HepG2 (cell line): ENCODE measurements around the gene CAPZA1. TPM values are rescaled to one million over a fixed set of nuclear protein-coding genes. Genes with fewer than 3 reads are reported as not detected.

Source experiments
- ATAC-seq: fragments of 200-7000 bp; cut with Tn5 transposase; 3 replicates; pipeline ENCODE4 v1.9.1; 2020; ENCODE audit warnings: mild to moderate bottlenecking, moderate library complexity
- BruUV-seq: library from RNA; stranded (reverse); fragments of 400-500 nt; replicated peaks from 2 replicates; lab custom pipeline; 2021; lab: Mats Ljungman, UMichigan
- CTCF ChIA-PET: fragments of 300-600 bp; formaldehyde crosslinking; extraction: SDS; loops from one replicate; lab custom pipeline; 2021; ENCODE audit warnings: low total read pairs, inconsistent platforms, low intra/inter-chr PET ratio; lab: Yijun Ruan, JAX
- POLR2A ChIA-PET: fragments of 350-600 bp; sonication (Branson Sonifier 250); formaldehyde crosslinking; loops from one replicate; lab custom pipeline; 2020; ENCODE audit warnings: antibody characterized with exemption, inconsistent platforms; lab: Yijun Ruan, JAX
- DNase-seq: peaks from one replicate; pipeline ENCODE4 v3.0.0-alpha.2; 2015; ENCODE audit warnings: low spot score
- FAIRE-seq: peaks from 3 replicates; lab custom pipeline; 2011; peaks lifted over from hg19 to GRCh38; lab: Jason Lieb, UNC
- H2AFZ ChIP-seq: one replicate; pipeline ENCODE4 v1.6.1; 2011; ENCODE audit warnings: low read length, inconsistent platforms
- H3K27ac ChIP-seq: fragments of 300-600 bp; 3 replicates; pipeline ENCODE4 v1.8.0; 2011; ENCODE audit warnings: mixed run types, mild to moderate bottlenecking, mixed read lengths, low read length, inconsistent platforms; ENCODE audit not compliant: insufficient read depth; ENCODE audit errors: extremely low read length
- H3K27me3 ChIP-seq, 2 experiments: fragments of 200-600 bp in 1 of 2; 2 replicates in 1 of 2; 3 replicates in 1 of 2; pipeline versions ENCODE4 v1.6.0 to v1.8.0; 2011; ENCODE audit warnings: low read length in 2 of 2, mild to moderate bottlenecking in 2 of 2, moderate library complexity in 2 of 2, inconsistent platforms in 1 of 2; ENCODE audit not compliant: insufficient read depth in 2 of 2, control insufficient read depth in 1 of 2
- H3K36me3 ChIP-seq, 2 experiments: fragments of 200-600 bp in 1 of 2; replicated peaks in 1 of 2; 2 replicates in 1 of 2; 3 replicates in 1 of 2; pipeline versions ENCODE4 v1.5.1 to v1.8.0; 2011; ENCODE audit warnings: low read length in 2 of 2, inconsistent platforms in 1 of 2; ENCODE audit not compliant: insufficient read depth in 2 of 2, control insufficient read depth in 1 of 2
- H3K4me1 ChIP-seq: 2 replicates; pipeline ENCODE4 v1.5.1; 2012; ENCODE audit warnings: low read length, inconsistent platforms; ENCODE audit not compliant: insufficient read depth
- H3K4me2 ChIP-seq: 2 replicates; pipeline ENCODE4 v1.6.0; 2011; ENCODE audit warnings: low read depth, low read length, inconsistent platforms
- H3K4me3 ChIP-seq, 3 experiments: fragments of 200-600 bp in 1 of 3; sonication (generic), shearing (Covaris generic) in 1 of 3; replicated peaks in 1 of 3; 2 replicates each; pipeline ENCODE4 v1.5.1; 2011 to 2016; ENCODE audit warnings: low read length in 3 of 3, inconsistent platforms in 2 of 3, low read depth in 2 of 3, mild to moderate bottlenecking in 2 of 3, control low read depth in 1 of 3, mixed read lengths in 1 of 3; ENCODE audit not compliant: insufficient read depth in 1 of 3
- H3K79me2 ChIP-seq: one replicate; pipeline ENCODE4 v1.6.1; 2011; ENCODE audit warnings: low read length, inconsistent platforms; ENCODE audit not compliant: insufficient read depth
- H3K9ac ChIP-seq: 2 replicates; pipeline ENCODE4 v1.6.0; 2011; ENCODE audit warnings: mild to moderate bottlenecking, low read depth, low read length, inconsistent platforms; ENCODE audit not compliant: insufficient read depth
- H3K9me3 ChIP-seq: 2 replicates; pipeline ENCODE4 v1.5.1; 2012; ENCODE audit warnings: mild to moderate bottlenecking, low read length
- H4K20me1 ChIP-seq: 2 replicates; pipeline ENCODE4 v1.6.0; 2011; ENCODE audit warnings: inconsistent platforms, mild to moderate bottlenecking, low read length, moderate library complexity; ENCODE audit not compliant: insufficient read depth
- CCAR2 ChIP-seq: fragments of 200-400 bp; formaldehyde crosslinking; optimal IDR thresholded peaks from 2 replicates; pipeline ENCODE3; 2018; ENCODE audit warnings: low read depth, mild to moderate bottlenecking, low read length, moderate library complexity
- FOXA3 ChIP-seq: IDR thresholded peaks from 2 replicates; pipeline ENCODE4 v1.6.1; 2016; ENCODE audit warnings: missing genetic modification reagents, missing compliant biosample characterization
- FOXC1 ChIP-seq: sonication (generic); formaldehyde crosslinking; IDR thresholded peaks from 2 replicates; pipeline ENCODE4 v1.8.0; 2022; ENCODE audit warnings: mild to moderate bottlenecking, missing genetic modification reagents, borderline replicate concordance
- GABPA ChIP-seq, 2 experiments: IDR thresholded peaks; 2 replicates each; pipeline ENCODE4 v1.6.1; 2011 to 2016; ENCODE audit warnings: low read depth in 2 of 2, low read length in 1 of 2, missing biosample characterization in 1 of 2, missing genetic modification characterization in 1 of 2
- LCORL ChIP-seq, 2 experiments: fragments of 450-650 bp in 1 of 2; sonication (generic) in 1 of 2; formaldehyde crosslinking in 1 of 2; IDR thresholded peaks; 2 replicates each; pipeline versions ENCODE4 v1.5.0 to v1.6.1; 2017 to 2020; ENCODE audit warnings: antibody characterized with exemption in 1 of 2, missing genetic modification reagents in 1 of 2
- MAX ChIP-seq: IDR thresholded peaks from 2 replicates; pipeline ENCODE4 v1.6.1; 2012; ENCODE audit warnings: inconsistent platforms
- SMAD3 ChIP-seq: sonication (generic); formaldehyde crosslinking; IDR thresholded peaks from 2 replicates; pipeline ENCODE4 v1.4.0; 2020; ENCODE audit warnings: missing genetic modification reagents
- ZNF10 ChIP-seq: sonication (generic); formaldehyde crosslinking; IDR thresholded peaks from 2 replicates; pipeline ENCODE4 v1.4.0; 2020; ENCODE audit warnings: mild to moderate bottlenecking, low read depth, missing genetic modification reagents, borderline replicate concordance
- ZNF121 ChIP-seq: sonication (generic); formaldehyde crosslinking; IDR thresholded peaks from 2 replicates; pipeline ENCODE4 v1.5.0; 2020; ENCODE audit warnings: mild to moderate bottlenecking, missing genetic modification reagents
- ZNF724P ChIP-seq: sonication (generic); formaldehyde crosslinking; IDR thresholded peaks from 2 replicates; pipeline ENCODE4 v1.8.0; 2022; ENCODE audit warnings: missing genetic modification reagents, borderline replicate concordance
- WGBS: methylation state at CpG from one replicate; pipeline ENCODE4 v1.1.6; 2017; ENCODE audit warnings: low lambda C conversion rate; 5-methylcytosine and 5-hydroxymethylcytosine counted together
- in situ Hi-C: cut with HindIII; loops from 2 replicates; pipeline ENCODE4 v1.10.0; 2017; ENCODE audit warnings: low pct_unique_long_range_greater_than_20kb; ENCODE audit not compliant: extremely low pct_ligation_motif_present
- intact Hi-C: fragments of 100-400 bp; cut with micrococcal nuclease; formaldehyde crosslinking; loops from one replicate; pipeline ENCODE4 v1.10.0; 2022; ENCODE audit not compliant: unreplicated experiment
- polyA plus RNA-seq, 8 experiments: library from polyadenylated mRNA; depleted of rRNA in 3 of 8; stranded (reverse) in 7 of 8; unstranded in 1 of 8; fragments of >200 nt; fragmentation: Illumina TruSeq in 4 of 8; extraction: Trizol in 4 of 8; gene quantifications; 2 replicates each; pipeline versions ENCODE4 v1.2.1 to v1.2.3, GENCODE V29; 2011 to 2016; ENCODE audit warnings: low read depth in 4 of 8, missing spikeins in 1 of 8, mixed read lengths in 1 of 8; ENCODE audit not compliant: insufficient read depth in 1 of 8
- total RNA-seq, 5 experiments: library from RNA; depleted of rRNA; stranded (reverse); fragments of >200 nt; fragmentation: Illumina TruSeq; extraction: Trizol; gene quantifications; 2 replicates each; pipeline ENCODE4 v1.2.3, GENCODE V29; 2016; ENCODE audit warnings: low read depth in 1 of 5
- TF ChIP-seq, protein P1 (sequence below): sonication (generic); formaldehyde crosslinking; IDR thresholded peaks from 2 replicates; pipeline ENCODE4 v1.8.1; 2022; ENCODE audit warnings: mild to moderate bottlenecking, missing genetic modification reagents
- TF ChIP-seq, protein P2 (sequence below): IDR thresholded peaks from 2 replicates; pipeline ENCODE4 v1.6.1; 2016; ENCODE audit warnings: low read depth, borderline replicate concordance
- TF ChIP-seq, protein P3 (sequence below): IDR thresholded peaks from 2 replicates; pipeline ENCODE4 v1.6.1; 2016; ENCODE audit warnings: mild to moderate bottlenecking, missing biosample characterization, missing genetic modification reagents

Gene CAPZA1
- total and polyA plus RNA-seq, 2 of the 13 experiments (the other 11 are each of a cell fraction or from before 2014, with no cell fraction given) = 67.0 to 117 TPM

DNA sequence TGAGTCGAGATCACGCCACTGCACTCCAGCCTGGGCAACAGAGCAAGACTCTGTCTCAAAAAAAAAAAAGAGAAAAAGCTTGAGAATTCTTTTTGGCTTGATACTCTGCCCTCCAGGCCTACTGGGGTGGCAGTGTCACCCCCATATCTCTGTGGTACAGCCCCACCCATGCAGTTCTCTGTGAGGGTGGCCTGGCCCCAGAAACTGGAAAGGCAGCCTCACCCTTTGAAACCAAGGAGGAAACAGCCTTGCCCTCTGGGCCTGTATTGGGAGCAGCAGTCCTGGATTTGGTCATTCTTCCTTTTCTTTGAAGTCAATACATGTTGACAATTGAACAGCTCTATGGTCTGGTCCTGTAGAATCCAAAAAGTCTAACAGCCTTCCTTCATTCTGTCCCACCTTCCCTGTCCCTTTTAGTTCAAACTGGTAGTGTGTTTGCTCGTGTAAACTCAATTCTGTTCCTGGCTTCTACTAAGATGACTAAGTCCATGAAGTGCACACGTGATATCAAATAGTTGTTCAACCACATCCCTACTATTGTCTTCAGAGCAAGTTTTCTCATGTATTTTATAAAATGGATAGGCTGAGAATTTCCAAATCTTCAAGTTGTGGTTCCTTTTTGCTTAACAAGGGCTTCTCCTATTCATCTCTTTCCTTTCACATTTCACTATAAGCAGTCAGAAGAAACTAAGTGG lies 13.9 kb upstream of the CAPZA1 start:
- intact Hi-C loops (no loop called here), in situ Hi-C loops (no loop called here)
- TF ChIP-seq ZNF724P (CRISPR knock-in tag) = no peak
- TF ChIP-seq, protein P1, sequence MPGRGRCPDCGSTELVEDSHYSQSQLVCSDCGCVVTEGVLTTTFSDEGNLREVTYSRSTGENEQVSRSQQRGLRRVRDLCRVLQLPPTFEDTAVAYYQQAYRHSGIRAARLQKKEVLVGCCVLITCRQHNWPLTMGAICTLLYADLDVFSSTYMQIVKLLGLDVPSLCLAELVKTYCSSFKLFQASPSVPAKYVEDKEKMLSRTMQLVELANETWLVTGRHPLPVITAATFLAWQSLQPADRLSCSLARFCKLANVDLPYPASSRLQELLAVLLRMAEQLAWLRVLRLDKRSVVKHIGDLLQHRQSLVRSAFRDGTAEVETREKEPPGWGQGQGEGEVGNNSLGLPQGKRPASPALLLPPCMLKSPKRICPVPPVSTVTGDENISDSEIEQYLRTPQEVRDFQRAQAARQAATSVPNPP (CRISPR knock-in tag) = no peak
- TF ChIP-seq FOXC1 (CRISPR knock-in tag) = no peak
- TF ChIP-seq, protein P2, sequence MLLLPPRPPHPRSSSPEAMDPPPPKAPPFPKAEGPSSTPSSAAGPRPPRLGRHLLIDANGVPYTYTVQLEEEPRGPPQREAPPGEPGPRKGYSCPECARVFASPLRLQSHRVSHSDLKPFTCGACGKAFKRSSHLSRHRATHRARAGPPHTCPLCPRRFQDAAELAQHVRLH (CRISPR knock-in tag) = no peak
- TF ChIP-seq, protein P3, sequence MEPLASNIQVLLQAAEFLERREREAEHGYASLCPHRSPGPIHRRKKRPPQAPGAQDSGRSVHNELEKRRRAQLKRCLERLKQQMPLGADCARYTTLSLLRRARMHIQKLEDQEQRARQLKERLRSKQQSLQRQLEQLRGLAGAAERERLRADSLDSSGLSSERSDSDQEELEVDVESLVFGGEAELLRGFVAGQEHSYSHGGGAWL (CRISPR knock-in tag) = no peak
- no peak for TF ChIP-seq SMAD3 (CRISPR knock-in tag)
- no peak for TF ChIP-seq ZNF121 (CRISPR knock-in tag)
- TF ChIP-seq GABPA (IDR thresholded peaks at IDR 0.05; ENCODE audit: low read depth, low read length) = no peak
- TF ChIP-seq GABPA (CRISPR knock-in tag; IDR thresholded peaks at IDR 0.05; ENCODE audit: low read depth) = no peak
- no peak for TF ChIP-seq MAX
- no peak for TF ChIP-seq FOXA3 (CRISPR knock-in tag)
- TF ChIP-seq LCORL (IDR thresholded peaks at IDR 0.05) = no peak
- TF ChIP-seq LCORL (CRISPR knock-in tag; IDR thresholded peaks at IDR 0.05) = no peak
- TF ChIP-seq ZNF10 = no peak
- TF ChIP-seq CCAR2 = no peak
- H3K36me3 ChIP-seq = peaks cover 4 to 14% of the 10 kb centered on the region in 2 experiments
- POLR2A ChIA-PET = no interaction called here
- H3K9me3 ChIP-seq = no peaks in the 10 kb centered on the region
- DNase-seq = no peak
- H3K9ac ChIP-seq = no peak overlapping the region
- FAIRE-seq = no peak
- H3K4me3 ChIP-seq = no peak overlapping the region
- ATAC-seq = no peak
- 98% methylated on average over 4 of the region's 4 CpGs for WGBS
- TSS peak; percentile 36 for BruUV-seq
- H3K4me2 ChIP-seq = no peak overlapping the region
- H4K20me1 ChIP-seq = no peaks in the 10 kb centered on the region
- H3K4me1 ChIP-seq = no peaks in the 10 kb centered on the region
- CTCF ChIA-PET = no interaction called here
- H2AFZ ChIP-seq = no peak overlapping the region
- no peaks in the 10 kb centered on the region for H3K79me2 ChIP-seq
- H3K27ac ChIP-seq = no peak overlapping the region
- no peaks in the 10 kb centered on the region for H3K27me3 ChIP-seq
